HG03103 (cell line): Measurements from ENCODE around the gene MICAL2.

Experiments used
- ATAC-seq: cut with Tn5 transposase; IDR thresholded peaks from one replicate; pipeline ENCODE4 v1.9.1; 2021; ENCODE audit warnings: low read depth; ENCODE audit not compliant: unreplicated experiment

Gene MICAL2

GRCh38 chr11:12183827-12184620 is 73.6 kb downstream of the MICAL2 start:
- no peak for ATAC-seq

- no peak for ATAC-seq
Observed at GRCh38 chr11:12184699-12185098, 74.3 kb downstream of the MICAL2 start.

- ATAC-seq, result no peak
Observed at GRCh38 chr11:12185106-12185690, 74.8 kb downstream of the MICAL2 start.

- no peak for ATAC-seq
Observed at GRCh38 chr11:12185914-12186313, 75.5 kb downstream of the MICAL2 start.

- no peak for ATAC-seq
Observed at GRCh38 chr11:12186701-12187100, 76.3 kb downstream of the MICAL2 start.

- ATAC-seq, result no peak
Observed at GRCh38 chr11:12187399-12187798, 77.0 kb downstream of the MICAL2 start.

- peak; percentile 93 for ATAC-seq
Observed at GRCh38 chr11:12188548-12189317, 78.3 kb downstream of the MICAL2 start.

- no peak for ATAC-seq
Observed at GRCh38 chr11:12189543-12190235, 79.3 kb downstream of the MICAL2 start.

GRCh38 chr11:12190511-12190910 is 80.1 kb downstream of the MICAL2 start:
- no peak for ATAC-seq

- ATAC-seq, result no peak
Observed at GRCh38 chr11:12192794-12193514, 82.6 kb downstream of the MICAL2 start.

GRCh38 chr11:12193515-12194336 is 83.3 kb downstream of the MICAL2 start:
- ATAC-seq, result no peak

- peak; percentile 80 for ATAC-seq
Observed at GRCh38 chr11:12195768-12196167, 85.4 kb downstream of the MICAL2 start.

- ATAC-seq, result no peak
Observed at GRCh38 chr11:12196308-12196707, 85.9 kb downstream of the MICAL2 start.

- ATAC-seq, result no peak
Observed at GRCh38 chr11:12196872-12197271, 86.5 kb downstream of the MICAL2 start.

- ATAC-seq, result no peak
Observed at GRCh38 chr11:12198251-12199222, 88.1 kb downstream of the MICAL2 start.

GRCh38 chr11:12199231-12199948 is 89.0 kb downstream of the MICAL2 start:
- ATAC-seq, result no peak

- no peak for ATAC-seq
Observed at GRCh38 chr11:12200279-12200990, 90.0 kb downstream of the MICAL2 start.
